Astrocyte of the spinal cord (primary cell): ENCODE measurements around the gene TBCEL.

Experiments used
- DNase-seq: peaks from one replicate; pipeline ENCODE4 v3.0.0; 2011; ENCODE audit warnings: low read depth, low spot score
- H3K4me3 ChIP-seq: 2 replicates; pipeline ENCODE4 v1.5.1; 2011; ENCODE audit warnings: low read depth, mild to moderate bottlenecking, low read length, moderate library complexity
- CTCF ChIP-seq: IDR thresholded peaks from 2 replicates; pipeline ENCODE4 v1.5.1; 2012; ENCODE audit warnings: low read depth, mild to moderate bottlenecking, low read length, inconsistent platforms
- in situ Hi-C: cut with HindIII; loops from 2 replicates; pipeline ENCODE4 v1.10.0; 2017; ENCODE audit warnings: low sequenced_read_pairs

The TBCEL gene

DNA sequence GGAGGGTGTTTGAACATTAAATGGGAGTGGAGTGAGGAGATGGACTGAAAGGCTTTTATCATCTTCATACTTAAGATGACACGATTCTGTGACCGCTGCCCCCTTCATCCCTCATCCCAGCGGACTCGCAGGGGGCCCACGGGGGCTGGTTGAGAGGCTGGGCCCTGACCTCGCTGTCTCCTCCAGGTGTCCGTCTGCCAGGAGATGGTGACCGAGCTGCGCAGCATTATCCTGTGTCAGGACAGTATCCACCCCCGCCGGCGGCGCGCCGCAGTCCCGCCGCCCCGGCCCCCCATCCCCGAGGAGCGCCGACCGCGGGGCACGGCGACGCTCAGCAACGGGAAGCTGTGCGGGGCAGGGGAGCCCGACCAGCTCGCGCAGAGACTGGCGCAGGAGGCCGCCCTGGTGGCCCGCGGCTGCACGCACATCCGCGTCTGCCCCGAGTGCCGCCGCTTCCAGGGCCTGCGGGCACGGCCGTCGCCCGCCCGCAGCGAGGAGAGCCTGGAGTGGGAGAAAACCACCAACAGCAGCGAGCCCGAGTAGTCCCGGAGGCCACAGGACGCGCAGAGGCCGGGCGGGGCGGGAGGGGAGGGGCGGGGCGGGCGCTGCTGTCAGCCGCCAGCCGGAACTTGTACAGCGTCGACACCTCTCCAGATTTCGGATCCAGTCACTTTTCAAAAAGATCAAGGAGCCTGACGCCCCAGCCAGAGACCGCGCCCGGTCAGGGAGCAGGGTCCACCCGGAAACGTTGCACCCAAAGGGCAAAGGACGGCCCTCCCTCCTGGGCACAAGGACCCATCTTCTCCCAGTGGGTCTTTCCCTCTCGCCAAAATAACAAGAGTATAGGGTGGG is 38.0 kb upstream of the TBCEL start:
- in situ Hi-C loops: no loop called here
- TF ChIP-seq CTCF: peak; percentile 25
- peak; percentile 20 for DNase-seq
- peak overlapping the region; percentile 12 for H3K4me3 ChIP-seq

DNA sequence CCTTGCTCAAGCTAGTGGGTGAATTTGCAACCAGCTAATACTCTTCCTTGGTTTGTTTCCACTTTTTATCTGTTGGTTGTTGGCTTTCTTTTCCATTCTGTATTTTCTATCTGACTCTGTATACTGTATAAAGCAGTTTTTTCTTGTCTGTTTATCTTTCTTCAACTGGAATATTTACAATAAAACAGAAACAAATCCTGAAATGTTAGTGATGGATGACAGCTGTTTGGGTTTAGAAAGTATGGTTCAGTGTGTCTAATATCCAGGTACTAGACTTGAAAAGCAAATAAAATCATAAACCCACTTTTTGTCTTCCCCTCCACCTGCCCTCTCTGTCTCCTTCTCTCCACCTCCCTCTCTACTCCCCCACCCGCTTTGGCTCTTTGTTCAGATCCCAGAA is 35.3 kb upstream of the TBCEL start:
- no peak for TF ChIP-seq CTCF
- no peak for DNase-seq
- in situ Hi-C loops: no loop called here
- no peak overlapping the region for H3K4me3 ChIP-seq

- H3K4me3 ChIP-seq: no peak overlapping the region
- in situ Hi-C loops: no loop called here
- DNase-seq: no peak
- no peak for TF ChIP-seq CTCF
These were observed 31.8 kb upstream of the TBCEL start for GRCh38 chr11:120991830-120992686.

- TF ChIP-seq CTCF: no peak
- in situ Hi-C loops: no loop called here
- DNase-seq: no peak
- H3K4me3 ChIP-seq: no peak overlapping the region
These were observed 29.6 kb upstream of the TBCEL start for GRCh38 chr11:120994091-120994859.

GRCh38 chr11:120995184-120995583 is 28.7 kb upstream of the TBCEL start:
- in situ Hi-C loops: no loop called here
- H3K4me3 ChIP-seq: no peak overlapping the region
- no peak for TF ChIP-seq CTCF
- DNase-seq: no peak

DNA sequence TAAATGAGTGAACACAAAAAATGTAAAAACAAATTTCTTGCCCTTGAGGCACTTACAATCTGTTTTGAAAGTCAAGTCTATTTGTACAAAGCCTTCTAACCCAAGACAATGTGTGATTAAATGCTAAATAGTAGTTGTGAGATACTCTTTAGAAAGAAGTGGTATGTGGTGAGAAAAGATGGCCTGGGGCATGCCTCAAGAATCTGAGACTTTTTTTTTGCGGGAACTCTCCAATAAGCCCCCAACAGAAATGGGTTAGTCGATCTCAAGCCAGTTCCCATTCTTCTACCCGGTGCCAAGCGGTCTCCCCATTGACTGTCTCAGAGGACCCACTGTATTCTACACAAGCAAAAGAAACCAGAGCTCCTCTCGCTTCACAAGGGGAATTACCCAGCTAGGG is 26.9 kb upstream of the TBCEL start:
- in situ Hi-C loops: no loop called here
- H3K4me3 ChIP-seq: no peak overlapping the region
- TF ChIP-seq CTCF: no peak
- DNase-seq: no peak
